GM19193 (cell line): ENCODE data around the gene KRTAP5-4.

Source experiments
- POLR2A ChIP-seq: IDR thresholded peaks from 4 replicates; pipeline ENCODE4 v1.6.1; 2011; ENCODE audit not compliant: insufficient read depth, insufficient read length; ENCODE audit errors: extremely low read depth

Gene KRTAP5-4

GRCh38 chr11:1625541-1625940 is 3.6 kb upstream of the KRTAP5-4 start:
- TF ChIP-seq POLR2A, result no peak

DNA sequence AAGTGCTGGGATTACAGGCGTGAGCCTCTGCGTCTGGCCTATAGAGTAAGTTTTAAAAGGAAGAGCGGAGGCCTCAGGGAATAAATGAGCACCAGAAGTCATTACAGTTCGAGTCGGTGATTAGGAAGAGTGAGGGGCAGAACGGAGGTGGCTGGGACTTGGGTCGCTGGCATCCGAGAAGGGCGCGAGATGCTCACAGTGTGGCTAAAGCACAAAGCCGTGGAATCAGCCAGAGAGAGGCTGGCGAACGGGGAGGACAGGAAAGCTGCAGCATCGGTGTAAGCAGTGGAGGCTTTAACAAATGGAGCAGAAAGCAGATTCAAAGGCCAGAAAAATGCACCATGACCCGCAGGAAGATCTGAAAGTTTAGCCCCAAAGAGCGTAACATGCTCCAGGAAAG is 2.7 kb upstream of the KRTAP5-4 start:
- no peak for TF ChIP-seq POLR2A

GRCh38 chr11:1623716-1624115 is 1.8 kb upstream of the KRTAP5-4 start:
- TF ChIP-seq POLR2A, result no peak

- TF ChIP-seq POLR2A, result no peak
These were observed 2.5 kb downstream of the KRTAP5-4 start for GRCh38 chr11:1619449-1619848.

- no peak for TF ChIP-seq POLR2A
These were observed 3.7 kb downstream of the KRTAP5-4 start for GRCh38 chr11:1618231-1618630.

DNA sequence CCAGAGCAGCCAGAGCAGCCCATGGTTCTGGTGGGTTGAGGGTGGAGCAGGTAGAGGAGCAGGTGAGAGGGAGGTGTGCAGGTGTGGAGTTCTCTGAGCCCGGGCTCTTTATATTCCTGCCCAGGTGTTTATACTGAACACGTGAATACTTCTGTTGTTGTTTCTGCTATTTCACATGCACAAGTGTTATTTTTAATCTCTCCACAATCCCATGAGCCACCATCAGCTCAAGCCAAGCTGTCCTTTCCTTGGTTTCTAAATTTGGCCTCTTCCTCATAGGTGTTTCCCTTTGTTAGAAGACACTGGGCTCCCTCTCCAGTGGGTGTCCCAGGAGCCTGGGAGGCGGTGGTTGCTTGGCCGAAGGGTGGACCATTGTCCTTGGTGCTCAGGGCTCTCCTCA is 13.6 kb downstream of the KRTAP5-4 start, which contains the start of gene KRTAP5-3:
Gene KRTAP5-3 (minus strand): TSS at position 101 of the 400 bp plus-strand sequence. CDS start 78 bp downstream, at position 23.
- no peak for TF ChIP-seq POLR2A

- TF ChIP-seq POLR2A, result no peak
These were observed 17.2 kb downstream of the KRTAP5-4 start for GRCh38 chr11:1604711-1605110.

GRCh38 chr11:1604181-1604580 is 17.8 kb downstream of the KRTAP5-4 start:
- no peak for TF ChIP-seq POLR2A

DNA sequence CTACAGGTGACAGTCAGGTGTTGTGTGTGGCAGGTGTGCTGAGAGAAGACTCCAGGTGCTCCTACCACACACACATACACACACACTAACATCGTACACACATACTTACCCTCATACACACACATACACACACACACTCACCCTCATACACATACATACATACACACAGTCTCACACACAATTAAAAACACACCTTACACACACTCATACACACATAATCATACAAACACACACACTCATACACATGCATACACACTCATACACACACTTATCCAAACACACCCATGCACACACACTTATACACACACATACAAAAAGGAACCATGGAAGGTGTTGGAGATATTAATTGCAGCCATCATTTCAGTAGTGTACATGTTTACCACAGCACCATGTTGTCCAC is 18.3 kb downstream of the KRTAP5-4 start:
- TF ChIP-seq POLR2A, result no peak

DNA sequence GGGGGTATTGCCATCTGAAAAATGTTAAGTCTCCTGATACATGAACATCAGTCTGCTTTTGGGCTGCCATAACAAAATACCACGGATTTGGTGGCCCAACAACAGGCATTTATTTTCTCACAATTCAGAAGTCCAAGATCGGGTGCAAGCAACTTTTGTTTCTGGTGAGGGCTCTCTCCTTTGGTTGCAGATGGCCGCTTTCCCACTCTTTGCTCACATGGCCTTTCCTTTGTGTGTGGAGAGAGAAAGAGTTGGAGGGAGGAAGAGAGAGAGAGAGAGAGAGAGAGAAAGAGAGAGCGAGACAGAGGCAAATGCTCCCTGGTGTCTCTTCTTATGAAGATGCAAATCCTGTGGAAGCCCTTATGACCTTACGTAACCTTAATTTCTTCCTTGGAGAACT is 21.3 kb downstream of the KRTAP5-4 start:
- no peak for TF ChIP-seq POLR2A

- TF ChIP-seq POLR2A, result no peak
These were observed 23.1 kb downstream of the KRTAP5-4 start for GRCh38 chr11:1598816-1599215.

GRCh38 chr11:1597994-1598380 is 24.0 kb downstream of the KRTAP5-4 start, which contains the start of gene KRTAP5-2:
Gene KRTAP5-2 (minus strand): TSS chr11:1598294. CDS start chr11:1598250, 44 bp downstream.
- TF ChIP-seq POLR2A, result no peak

- no peak for TF ChIP-seq POLR2A
These were observed 24.5 kb downstream of the KRTAP5-4 start for GRCh38 chr11:1597331-1597993.

DNA sequence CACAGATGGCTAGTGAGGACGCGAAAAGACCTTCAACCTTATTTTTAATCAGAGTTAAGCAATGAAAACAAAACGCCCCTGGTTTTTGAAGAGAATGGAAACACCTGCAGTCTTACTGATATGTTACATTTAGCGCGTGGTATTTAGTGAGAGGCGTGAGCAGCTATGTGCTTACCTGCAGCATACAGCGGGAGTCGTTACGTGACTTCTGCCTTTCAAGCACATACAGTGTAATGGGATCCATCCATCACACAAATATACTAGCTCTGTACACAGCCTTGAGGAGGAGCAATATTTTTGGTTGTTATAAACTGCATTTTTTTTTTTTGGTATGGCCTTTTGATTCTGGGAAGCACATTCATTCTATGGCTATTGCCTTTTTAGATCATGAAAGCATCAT is 29.3 kb downstream of the KRTAP5-4 start:
- no peak for TF ChIP-seq POLR2A

GRCh38 chr11:1589996-1590395 is 31.9 kb downstream of the KRTAP5-4 start:
- no peak for TF ChIP-seq POLR2A

GRCh38 chr11:1586699-1587098 is 35.2 kb downstream of the KRTAP5-4 start:
- TF ChIP-seq POLR2A, result no peak
